HepG2 (cell line): Measurements from ENCODE around the gene SLC22A31. TPM values are rescaled to one million over a fixed set of nuclear protein-coding genes. Genes with fewer than 3 reads are reported as not detected.
A peak's percentile ranks its signal among the peaks of the same experiment; 100 is the strongest.

ENCODE experiments used
- ARNT ChIP-seq: fragments of 450-650 bp; IDR thresholded peaks from 2 replicates; pipeline ENCODE4 v1.6.1; 2017
- CREM ChIP-seq, 2 experiments: sonication (generic) in 1 of 2; formaldehyde crosslinking in 1 of 2; IDR thresholded peaks; 2 replicates each; pipeline versions ENCODE4 v1.4.0 to v1.6.1; 2016 to 2020; ENCODE audit warnings: antibody characterized with exemption in 1 of 2, mild to moderate bottlenecking in 1 of 2, missing genetic modification reagents in 1 of 2
- DNMT3B ChIP-seq: conservative IDR thresholded peaks from 2 replicates; pipeline ENCODE4 v1.6.1; 2016; ENCODE audit warnings: missing biosample characterization, control low read depth
- ELF1 ChIP-seq: sonication (generic); formaldehyde crosslinking; IDR thresholded peaks from 2 replicates; pipeline ENCODE4 v1.4.0; 2020; ENCODE audit warnings: missing genetic modification reagents
- KDM4B ChIP-seq: sonication (generic); formaldehyde crosslinking; IDR thresholded peaks from 2 replicates; pipeline ENCODE4 v1.4.0; 2020; ENCODE audit warnings: missing genetic modification reagents
- KLF6 ChIP-seq: IDR thresholded peaks from 2 replicates; pipeline ENCODE4 v1.8.0; 2016; ENCODE audit warnings: missing biosample characterization, missing genetic modification reagents
- NR2F2 ChIP-seq: IDR thresholded peaks from 2 replicates; pipeline ENCODE4 v1.6.1; 2012; ENCODE audit warnings: low read depth, inconsistent platforms, borderline replicate concordance
- POGK ChIP-seq: sonication (generic); formaldehyde crosslinking; conservative IDR thresholded peaks from 2 replicates; pipeline ENCODE4 v1.8.0; 2022; ENCODE audit warnings: mild to moderate bottlenecking, moderate library complexity, missing genetic modification reagents
- PRMT3 ChIP-seq: sonication (generic); formaldehyde crosslinking; IDR thresholded peaks from 2 replicates; pipeline ENCODE4 v1.8.1; 2022; ENCODE audit warnings: low read depth, mild to moderate bottlenecking, moderate library complexity, missing genetic modification reagents, borderline replicate concordance
- SOX6 ChIP-seq, 2 experiments: fragments of 450-650 bp in 1 of 2; sonication (generic) in 1 of 2; formaldehyde crosslinking in 1 of 2; IDR thresholded peaks; 2 replicates each; pipeline versions ENCODE4 v1.4.0 to v1.6.1; 2017 to 2020; ENCODE audit warnings: antibody characterized with exemption in 1 of 2, mild to moderate bottlenecking in 1 of 2, missing genetic modification reagents in 1 of 2
- SP140L ChIP-seq: sonication (generic); formaldehyde crosslinking; IDR thresholded peaks from 2 replicates; pipeline ENCODE4 v1.4.0; 2020; ENCODE audit warnings: missing genetic modification reagents, borderline replicate concordance
- THAP7 ChIP-seq: sonication (generic); formaldehyde crosslinking; IDR thresholded peaks from 2 replicates; pipeline ENCODE4 v1.8.1; 2023; ENCODE audit warnings: mild to moderate bottlenecking, missing genetic modification reagents
- ZC3H4 ChIP-seq: sonication (generic); formaldehyde crosslinking; IDR thresholded peaks from 2 replicates; pipeline ENCODE4 v1.4.0; 2020; ENCODE audit warnings: missing genetic modification reagents, borderline replicate concordance
- ZFP1 ChIP-seq: IDR thresholded peaks from 2 replicates; pipeline ENCODE4 v1.6.1; 2016
- ZFP62 ChIP-seq: sonication (generic); formaldehyde crosslinking; IDR thresholded peaks from 2 replicates; pipeline ENCODE4 v1.4.0; 2020; ENCODE audit warnings: missing genetic modification reagents
- ZNF484 ChIP-seq: sonication (generic); formaldehyde crosslinking; IDR thresholded peaks from 2 replicates; pipeline ENCODE4 v1.5.1; 2020; ENCODE audit warnings: mild to moderate bottlenecking, low read depth, missing genetic modification reagents, borderline replicate concordance
- ZNF556 ChIP-seq: sonication (generic); formaldehyde crosslinking; IDR thresholded peaks from 2 replicates; pipeline ENCODE4 v1.4.0; 2020; ENCODE audit warnings: mild to moderate bottlenecking, missing genetic modification reagents, borderline replicate concordance
- ZNF775 ChIP-seq: sonication (generic); formaldehyde crosslinking; IDR thresholded peaks from 2 replicates; pipeline ENCODE4 v1.4.0; 2020; ENCODE audit warnings: missing genetic modification reagents, mild to moderate bottlenecking, moderate library complexity, borderline replicate concordance
- polyA plus RNA-seq, 8 experiments: library from polyadenylated mRNA; depleted of rRNA in 3 of 8; stranded (reverse) in 7 of 8; unstranded in 1 of 8; fragments of >200 nt; fragmentation: Illumina TruSeq in 4 of 8; extraction: Trizol in 4 of 8; gene quantifications; 2 replicates each; pipeline versions ENCODE4 v1.2.1 to v1.2.3, GENCODE V29; 2011 to 2016; ENCODE audit warnings: low read depth in 4 of 8, missing spikeins in 1 of 8, mixed read lengths in 1 of 8; ENCODE audit not compliant: insufficient read depth in 1 of 8
- total RNA-seq, 5 experiments: library from RNA; depleted of rRNA; stranded (reverse); fragments of >200 nt; fragmentation: Illumina TruSeq; extraction: Trizol; gene quantifications; 2 replicates each; pipeline ENCODE4 v1.2.3, GENCODE V29; 2016; ENCODE audit warnings: low read depth in 1 of 5
- TF ChIP-seq, protein P1 (sequence below): sonication (generic); formaldehyde crosslinking; IDR thresholded peaks from 2 replicates; pipeline ENCODE4 v1.4.0; 2020; ENCODE audit warnings: low read depth, mild to moderate bottlenecking, missing genetic modification reagents
- TF ChIP-seq, protein P2 (sequence below): sonication (generic); formaldehyde crosslinking; IDR thresholded peaks from 2 replicates; pipeline ENCODE4 v1.4.0; 2020; ENCODE audit warnings: missing genetic modification reagents, borderline replicate concordance

Gene SLC22A31
- total and polyA plus RNA-seq, 2 of the 13 experiments (the other 11 are each of a cell fraction or from before 2014, with no cell fraction given): 67.3 to 83.3 TPM

GRCh38 chr16:89159066-89159849 is 41.1 kb downstream of the SLC22A31 start (continued):
- TF ChIP-seq POGK (CRISPR knock-in tag): peak; percentile 98
- peak; percentile 78; the same call in 1 of the 2 replicates for TF ChIP-seq ZNF556 (CRISPR knock-in tag)
- 0 out of 2 replicates have a peak, but pooled peaks have one; percentile 57 for TF ChIP-seq ZNF484 (CRISPR knock-in tag)
- no peak for TF ChIP-seq ARNT
- TF ChIP-seq DNMT3B: no peak
- 0 out of 2 replicates have a peak, but pooled peaks have one; percentile 53 for TF ChIP-seq ZNF775 (CRISPR knock-in tag)
- TF ChIP-seq, protein P1, sequence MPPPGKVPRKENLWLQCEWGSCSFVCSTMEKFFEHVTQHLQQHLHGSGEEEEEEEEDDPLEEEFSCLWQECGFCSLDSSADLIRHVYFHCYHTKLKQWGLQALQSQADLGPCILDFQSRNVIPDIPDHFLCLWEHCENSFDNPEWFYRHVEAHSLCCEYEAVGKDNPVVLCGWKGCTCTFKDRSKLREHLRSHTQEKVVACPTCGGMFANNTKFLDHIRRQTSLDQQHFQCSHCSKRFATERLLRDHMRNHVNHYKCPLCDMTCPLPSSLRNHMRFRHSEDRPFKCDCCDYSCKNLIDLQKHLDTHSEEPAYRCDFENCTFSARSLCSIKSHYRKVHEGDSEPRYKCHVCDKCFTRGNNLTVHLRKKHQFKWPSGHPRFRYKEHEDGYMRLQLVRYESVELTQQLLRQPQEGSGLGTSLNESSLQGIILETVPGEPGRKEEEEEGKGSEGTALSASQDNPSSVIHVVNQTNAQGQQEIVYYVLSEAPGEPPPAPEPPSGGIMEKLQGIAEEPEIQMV (CRISPR knock-in tag): peak; percentile 62; the same call in 1 of the 2 replicates
- no peak for TF ChIP-seq CREM (IDR thresholded peaks at IDR 0.05)
- TF ChIP-seq CREM (CRISPR knock-in tag; IDR thresholded peaks at IDR 0.05): no peak
- TF ChIP-seq SP140L (CRISPR knock-in tag): no peak
- TF ChIP-seq, protein P2, sequence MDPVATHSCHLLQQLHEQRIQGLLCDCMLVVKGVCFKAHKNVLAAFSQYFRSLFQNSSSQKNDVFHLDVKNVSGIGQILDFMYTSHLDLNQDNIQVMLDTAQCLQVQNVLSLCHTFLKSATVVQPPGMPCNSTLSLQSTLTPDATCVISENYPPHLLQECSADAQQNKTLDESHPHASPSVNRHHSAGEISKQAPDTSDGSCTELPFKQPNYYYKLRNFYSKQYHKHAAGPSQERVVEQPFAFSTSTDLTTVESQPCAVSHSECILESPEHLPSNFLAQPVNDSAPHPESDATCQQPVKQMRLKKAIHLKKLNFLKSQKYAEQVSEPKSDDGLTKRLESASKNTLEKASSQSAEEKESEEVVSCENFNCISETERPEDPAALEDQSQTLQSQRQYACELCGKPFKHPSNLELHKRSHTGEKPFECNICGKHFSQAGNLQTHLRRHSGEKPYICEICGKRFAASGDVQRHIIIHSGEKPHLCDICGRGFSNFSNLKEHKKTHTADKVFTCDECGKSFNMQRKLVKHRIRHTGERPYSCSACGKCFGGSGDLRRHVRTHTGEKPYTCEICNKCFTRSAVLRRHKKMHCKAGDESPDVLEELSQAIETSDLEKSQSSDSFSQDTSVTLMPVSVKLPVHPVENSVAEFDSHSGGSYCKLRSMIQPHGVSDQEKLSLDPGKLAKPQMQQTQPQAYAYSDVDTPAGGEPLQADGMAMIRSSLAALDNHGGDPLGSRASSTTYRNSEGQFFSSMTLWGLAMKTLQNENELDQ (CRISPR knock-in tag): no peak
- no peak for TF ChIP-seq ZC3H4
- peak; percentile 85 for TF ChIP-seq KLF6 (CRISPR knock-in tag)
- peak; percentile 40 for TF ChIP-seq ELF1 (CRISPR knock-in tag)
- TF ChIP-seq ZFP1: no peak
- TF ChIP-seq SOX6 (IDR thresholded peaks at IDR 0.05): no peak
- no peak for TF ChIP-seq SOX6 (CRISPR knock-in tag; IDR thresholded peaks at IDR 0.05)
- TF ChIP-seq PRMT3 (CRISPR knock-in tag): no peak
- no peak for TF ChIP-seq ZFP62 (CRISPR knock-in tag)
- TF ChIP-seq THAP7 (CRISPR knock-in tag): peak; percentile 87; the same call in 1 of the 2 replicates
- TF ChIP-seq KDM4B (CRISPR knock-in tag): no peak
- no peak for TF ChIP-seq NR2F2
